Epithelial cell of proximal tubule (primary cell): ENCODE results near the gene GRWD1. TPM values are rescaled to one million over a fixed set of nuclear protein-coding genes. Genes with fewer than 3 reads are reported as not detected.

Experiments used
- DNase-seq: peaks from one replicate; pipeline ENCODE4 v3.0.0-alpha.2; 2011; ENCODE audit warnings: low read depth
- H3K4me3 ChIP-seq: 2 replicates; pipeline ENCODE4 v1.5.1; 2011; ENCODE audit warnings: low read depth, mild to moderate bottlenecking, low read length
- CTCF ChIP-seq: conservative IDR thresholded peaks from 2 replicates; pipeline ENCODE4 v1.5.1; 2012; ENCODE audit warnings: low read depth, mild to moderate bottlenecking, low read length
- total RNA-seq: library from RNA; depleted of rRNA; stranded (reverse); fragments of >200 nt; gene quantifications from 2 replicates; pipeline ENCODE4 v1.2.3, GENCODE V29; 2015

The GRWD1 gene
- total RNA-seq, 1 donor from 2014 or later, result 51.2 TPM

- no peak for DNase-seq
- TF ChIP-seq CTCF, result no peak
- H3K4me3 ChIP-seq, result no peak overlapping the region
Observed at GRCh38 chr19:48498595-48499311, 53.0 kb downstream of the GRWD1 start.

DNA sequence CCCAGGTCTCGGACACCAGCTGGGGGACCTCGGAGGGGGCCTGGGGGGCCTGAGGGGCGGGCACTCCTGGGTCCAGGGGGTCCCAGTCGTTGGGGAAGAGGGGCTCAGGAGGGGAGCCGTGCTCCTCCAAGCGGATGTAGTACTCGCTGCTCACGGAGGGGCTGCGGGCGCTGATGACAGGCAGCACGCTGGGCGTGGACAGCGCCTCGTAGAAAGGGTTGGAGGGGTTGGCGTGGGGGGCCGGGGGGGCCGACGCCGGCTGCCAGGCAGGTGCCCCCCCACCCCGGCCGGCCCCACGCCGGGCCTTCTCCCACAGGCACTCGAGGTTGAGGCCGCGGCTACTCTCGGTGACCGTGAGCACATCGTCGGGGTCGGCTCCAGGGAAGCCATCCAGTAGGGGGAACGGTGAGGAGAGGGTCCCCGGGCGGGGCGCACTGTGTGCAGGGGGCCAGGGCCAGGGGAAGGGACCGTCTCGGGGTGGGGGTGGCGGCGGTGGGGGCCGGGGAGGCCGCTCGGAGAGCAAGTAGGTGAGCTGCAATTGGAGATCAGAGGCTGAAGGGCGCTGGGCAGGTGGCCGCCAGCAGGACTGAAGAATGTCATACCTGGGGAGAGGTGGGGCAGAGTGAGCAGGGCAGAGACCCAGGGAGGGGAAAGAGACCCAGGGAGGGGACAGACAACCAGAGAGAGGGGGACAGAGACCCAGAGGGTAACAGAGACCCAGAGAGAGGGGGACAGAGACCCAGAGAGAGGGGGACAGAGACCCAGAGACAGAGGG, 53.7 kb downstream of the GRWD1 start:
- no peak for TF ChIP-seq CTCF
- no peak for DNase-seq
- no peak overlapping the region for H3K4me3 ChIP-seq

DNA sequence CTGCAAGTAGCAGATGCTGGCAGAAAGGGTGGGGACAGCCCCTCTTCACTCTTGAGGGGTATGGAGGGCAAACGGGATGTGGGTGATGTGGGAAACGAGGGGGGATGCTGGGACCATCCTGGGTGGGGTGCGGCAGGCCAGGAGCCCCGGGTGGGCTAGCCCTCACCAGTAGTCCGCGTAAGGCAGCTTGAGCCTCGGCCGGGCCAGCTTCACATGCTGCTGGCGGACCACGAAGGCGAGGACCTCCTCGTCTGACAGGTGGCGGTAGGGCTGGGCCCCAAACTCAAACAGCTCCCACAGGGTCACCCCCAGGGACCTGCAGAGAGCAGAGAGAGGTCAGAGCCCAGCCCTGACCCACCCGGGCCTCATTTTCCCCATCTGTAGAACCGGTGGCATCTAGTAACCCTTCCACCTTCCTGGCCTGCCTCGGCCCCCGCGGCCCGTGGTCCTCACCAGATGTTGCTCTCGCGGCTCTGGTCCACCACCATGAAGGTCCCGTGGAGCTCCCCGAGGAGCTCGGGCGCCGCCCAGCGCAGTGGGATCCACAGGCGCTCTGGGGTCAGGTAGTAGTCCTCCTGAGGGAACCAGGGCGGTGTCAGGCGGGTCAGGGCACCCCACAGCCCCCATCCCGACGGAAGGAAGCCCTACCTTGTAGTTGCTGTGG, 55.2 kb downstream of the GRWD1 start:
- no peak for TF ChIP-seq CTCF
- no peak for DNase-seq
- peak overlapping the region; percentile 52 for H3K4me3 ChIP-seq

DNA sequence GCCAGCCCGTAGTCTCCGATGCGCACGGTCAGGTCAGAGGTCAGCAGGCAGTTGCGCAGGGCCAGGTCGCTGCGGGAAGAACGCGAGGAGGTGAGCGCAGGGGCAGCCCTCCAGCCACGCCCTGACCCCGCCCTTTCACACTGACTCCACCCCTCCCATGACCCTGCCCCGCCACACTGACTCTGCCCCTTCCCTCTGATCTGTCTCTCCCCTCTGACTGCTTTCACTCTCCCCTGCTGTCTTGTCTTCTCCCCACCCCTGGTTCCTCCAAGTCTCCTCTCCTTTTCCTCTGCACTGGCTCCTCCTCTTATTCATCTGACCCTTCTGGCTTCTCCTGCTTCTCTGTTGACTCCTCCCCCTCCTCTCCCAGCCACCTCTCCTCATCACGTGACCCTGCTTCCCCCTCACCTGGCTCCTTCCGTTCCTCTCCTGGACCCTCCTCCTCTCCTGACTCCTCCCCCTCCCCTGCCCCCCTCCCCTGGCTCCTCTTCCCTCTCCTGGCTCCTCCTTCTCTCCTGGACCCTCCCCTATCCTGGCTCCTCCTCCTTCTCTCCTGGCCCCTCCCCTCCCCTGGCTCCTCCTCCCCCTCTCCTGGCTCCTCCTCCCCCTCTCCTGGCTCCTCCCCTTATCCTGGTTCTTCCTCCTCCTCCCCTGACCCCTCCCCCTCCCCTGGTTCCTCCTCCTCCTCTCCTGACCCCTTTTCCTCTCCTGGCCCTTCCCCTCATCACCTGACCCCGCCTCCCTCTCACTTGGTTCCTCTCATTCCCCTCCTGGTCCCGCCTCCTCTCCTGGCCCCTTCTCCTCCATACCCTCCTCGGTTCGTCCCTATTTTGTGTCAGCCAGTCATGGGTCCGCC, 55.9 kb downstream of the GRWD1 start:
- TF ChIP-seq CTCF, result no peak
- DNase-seq, result peak; percentile 53
- peak overlapping the region; percentile 52 for H3K4me3 ChIP-seq

- H3K4me3 ChIP-seq, result peak overlapping the region; percentile 40
- no peak for DNase-seq
- no peak for TF ChIP-seq CTCF
Observed at GRCh38 chr19:48502350-48503018, 56.7 kb downstream of the GRWD1 start.

DNA sequence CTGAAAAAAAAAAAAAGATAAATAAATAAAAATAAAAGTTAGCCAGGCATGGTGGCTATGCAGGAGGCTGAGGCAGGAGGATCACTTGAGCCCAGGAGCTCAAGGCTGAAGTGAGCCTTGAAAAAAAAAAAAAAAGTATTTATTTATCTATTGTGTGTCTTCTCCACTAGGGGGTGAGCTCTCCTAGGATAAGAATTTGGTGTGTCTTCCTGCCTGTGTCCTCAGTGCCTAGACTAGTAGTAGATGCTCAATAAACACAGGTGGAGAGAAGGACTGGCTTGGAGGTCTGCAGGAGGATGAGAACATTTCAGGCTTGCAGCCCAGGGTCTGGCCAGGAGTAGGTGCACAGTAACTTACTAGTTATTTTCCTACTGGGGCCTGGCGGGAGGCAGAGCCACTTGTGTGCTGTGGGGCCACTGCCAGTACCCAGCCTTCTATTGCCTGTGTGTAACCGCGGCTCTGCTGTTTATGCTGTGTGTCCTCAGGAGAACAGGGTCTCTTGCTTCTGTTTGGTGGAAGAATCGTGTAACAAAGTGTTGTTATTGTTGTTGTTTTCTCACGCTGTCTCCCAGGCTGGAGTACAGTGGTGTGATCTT, 60.5 kb downstream of the GRWD1 start:
- peak; percentile 63 for TF ChIP-seq CTCF
- no peak for DNase-seq
- no peak overlapping the region for H3K4me3 ChIP-seq
